Epithelial cell of proximal tubule (primary cell): ENCODE measurements around the gene SCNN1A. TPM values are rescaled to one million over a fixed set of nuclear protein-coding genes. Genes with fewer than 3 reads are reported as not detected.

Source experiments
- DNase-seq: peaks from one replicate; pipeline ENCODE4 v3.0.0-alpha.2; 2011; ENCODE audit warnings: low read depth
- H3K4me3 ChIP-seq: 2 replicates; pipeline ENCODE4 v1.5.1; 2011; ENCODE audit warnings: low read depth, mild to moderate bottlenecking, low read length
- CTCF ChIP-seq: conservative IDR thresholded peaks from 2 replicates; pipeline ENCODE4 v1.5.1; 2012; ENCODE audit warnings: low read depth, mild to moderate bottlenecking, low read length
- total RNA-seq: library from RNA; depleted of rRNA; stranded (reverse); fragments of >200 nt; gene quantifications from 2 replicates; pipeline ENCODE4 v1.2.3, GENCODE V29; 2015

The SCNN1A gene
- total RNA-seq, 1 donor from 2014 or later: 52.2 TPM

GRCh38 chr12:6378709-6379472, 3.5 kb upstream of the SCNN1A start:
- no peak for DNase-seq
- no peak overlapping the region for H3K4me3 ChIP-seq
- TF ChIP-seq CTCF: no peak

- no peak for TF ChIP-seq CTCF
- DNase-seq: peak; percentile 59
- H3K4me3 ChIP-seq: peak overlapping the region; percentile 87
Measured at GRCh38 chr12:6377667-6377994, 2.3 kb upstream of the SCNN1A start.

GRCh38 chr12:6376870-6377666, 1.7 kb upstream of the SCNN1A start:
- no peak for DNase-seq
- TF ChIP-seq CTCF: no peak
- H3K4me3 ChIP-seq: peak overlapping the region; percentile 87

- DNase-seq: no peak
- peak; percentile 53 for TF ChIP-seq CTCF
- peak overlapping the region; percentile 87 for H3K4me3 ChIP-seq
Measured at GRCh38 chr12:6376079-6376869, 911 bp upstream of the SCNN1A start.

- no peak for DNase-seq
- no peak for TF ChIP-seq CTCF
- H3K4me3 ChIP-seq: peak overlapping the region; percentile 87
Measured at GRCh38 chr12:6374786-6375160, 590 bp downstream of the SCNN1A start.

GRCh38 chr12:6374028-6374785, 1.2 kb downstream of the SCNN1A start:
- peak overlapping the region; percentile 87 for H3K4me3 ChIP-seq
- no peak for DNase-seq
- no peak for TF ChIP-seq CTCF
